MM.1S (cell line): ENCODE results near the gene MTSS2.

ENCODE experiments used
- DNase-seq: peaks from one replicate; pipeline ENCODE4 v3.0.0-alpha.2; 2015
- H2AFZ ChIP-seq: fragments of 300-600 bp; sonication (generic); 2 replicates; pipeline ENCODE4 v1.6.0; 2016; ENCODE audit warnings: antibody characterized with exemption, low read length
- H3F3A ChIP-seq: fragments of 300-600 bp; sonication (generic); 2 replicates; pipeline ENCODE4 v1.6.1; 2016; ENCODE audit warnings: mild to moderate bottlenecking, antibody characterized with exemption, low read length, moderate library complexity, mixed read lengths; ENCODE audit not compliant: insufficient read depth
- H3K27ac ChIP-seq: fragments of 300-600 bp; sonication (generic); 2 replicates; pipeline ENCODE4 v1.5.1; 2016; ENCODE audit warnings: mild to moderate bottlenecking, low read length
- H3K27me3 ChIP-seq: fragments of 300-600 bp; sonication (generic); replicated peaks from 2 replicates; pipeline ENCODE4 v1.6.0; 2016; ENCODE audit warnings: low read length; ENCODE audit not compliant: insufficient read depth
- H3K36me3 ChIP-seq: fragments of 300-600 bp; sonication (generic); replicated peaks from 2 replicates; pipeline ENCODE4 v1.6.1; 2016; ENCODE audit warnings: mild to moderate bottlenecking, low read length, mixed read lengths; ENCODE audit not compliant: insufficient read depth
- H3K4me1 ChIP-seq: fragments of 300-600 bp; sonication (generic); 2 replicates; pipeline ENCODE4 v1.6.1; 2016; ENCODE audit warnings: low read length, mixed read lengths
- H3K4me2 ChIP-seq: fragments of 300-600 bp; sonication (generic); 2 replicates; pipeline ENCODE4 v1.6.0; 2016; ENCODE audit warnings: low read depth, low read length
- H3K4me3 ChIP-seq: fragments of 300-600 bp; sonication (generic); 2 replicates; pipeline ENCODE4 v1.5.1; 2016; ENCODE audit warnings: low read length, mixed read lengths
- H3K79me2 ChIP-seq: fragments of 300-600 bp; sonication (generic); 2 replicates; pipeline ENCODE4 v1.6.1; 2016; ENCODE audit warnings: mixed run types, low read length, mixed read lengths
- H3K9ac ChIP-seq: fragments of 300-600 bp; sonication (generic); 2 replicates; pipeline ENCODE4 v1.6.1; 2016; ENCODE audit warnings: low read length, mixed read lengths
- H3K9me2 ChIP-seq: fragments of 300-600 bp; sonication (generic); replicated peaks from 2 replicates; pipeline ENCODE4 v1.6.1; 2016; ENCODE audit warnings: mild to moderate bottlenecking, low read length, mixed read lengths; ENCODE audit not compliant: insufficient read depth
- H3K9me3 ChIP-seq: fragments of 300-600 bp; sonication (generic); replicated peaks from 2 replicates; pipeline ENCODE4 v1.6.1; 2016; ENCODE audit warnings: mild to moderate bottlenecking, low read length, mixed read lengths; ENCODE audit not compliant: insufficient read depth
- H4K20me1 ChIP-seq: fragments of 300-600 bp; sonication (generic); 2 replicates; pipeline ENCODE4 v1.6.1; 2016; ENCODE audit warnings: mild to moderate bottlenecking, low read length, moderate library complexity, mixed read lengths; ENCODE audit not compliant: insufficient read depth
- CTCF ChIP-seq: fragments of 300-600 bp; sonication (generic); IDR thresholded peaks from 2 replicates; pipeline ENCODE4 v1.5.1; 2016; ENCODE audit warnings: antibody characterized with exemption, low read length, mixed read lengths
- EZH2 ChIP-seq: fragments of 300-600 bp; sonication (generic); optimal IDR thresholded peaks from 2 replicates; pipeline ENCODE3; 2017; ENCODE audit warnings: low read depth, mild to moderate bottlenecking, antibody characterized with exemption, low read length, mixed read lengths
- EZH2phosphoT487 ChIP-seq: fragments of 300-600 bp; sonication (generic); IDR thresholded peaks from 2 replicates; pipeline ENCODE4 v1.6.1; 2018; ENCODE audit warnings: antibody characterized with exemption, low read length

MTSS2 gene

GRCh38 chr16:70678898-70679670, 6.8 kb downstream of the MTSS2 start:
- H3F3A ChIP-seq, result no peaks in the 10 kb centered on the region
- no peak for DNase-seq
- H3K36me3 ChIP-seq, result no peaks in the 10 kb centered on the region
- no peaks in the 10 kb centered on the region for H4K20me1 ChIP-seq
- H3K9ac ChIP-seq, result no peak overlapping the region
- no peaks in the 10 kb centered on the region for H3K9me3 ChIP-seq
- no peak for TF ChIP-seq CTCF
- TF ChIP-seq EZH2, result no peak
- TF ChIP-seq EZH2phosphoT487, result no peak
- no peak overlapping the region for H3K4me3 ChIP-seq
- no peaks in the 10 kb centered on the region for H3K79me2 ChIP-seq
- no peak overlapping the region for H3K4me2 ChIP-seq
- no peaks in the 10 kb centered on the region for H3K4me1 ChIP-seq
- H3K27ac ChIP-seq, result no peak overlapping the region
- no peaks in the 10 kb centered on the region for H3K9me2 ChIP-seq
- no peaks in the 10 kb centered on the region for H3K27me3 ChIP-seq
- H2AFZ ChIP-seq, result no peak overlapping the region

- H3K9me2 ChIP-seq, result no peaks in the 10 kb centered on the region
- no peak overlapping the region for H3K4me2 ChIP-seq
- no peak overlapping the region for H3K27ac ChIP-seq
- no peaks in the 10 kb centered on the region for H3F3A ChIP-seq
- H3K9me3 ChIP-seq, result no peaks in the 10 kb centered on the region
- H4K20me1 ChIP-seq, result no peaks in the 10 kb centered on the region
- H3K9ac ChIP-seq, result no peak overlapping the region
- no peaks in the 10 kb centered on the region for H3K27me3 ChIP-seq
- H3K79me2 ChIP-seq, result no peaks in the 10 kb centered on the region
- H2AFZ ChIP-seq, result no peak overlapping the region
- H3K4me3 ChIP-seq, result no peak overlapping the region
- DNase-seq, result no peak
- H3K36me3 ChIP-seq, result no peaks in the 10 kb centered on the region
- no peaks in the 10 kb centered on the region for H3K4me1 ChIP-seq
- TF ChIP-seq CTCF (no peak), EZH2phosphoT487 (no peak), EZH2 (no peak)
These were observed 7.5 kb downstream of the MTSS2 start for GRCh38 chr16:70678121-70678897.

- no peaks in the 10 kb centered on the region for H3K36me3 ChIP-seq
- no peaks in the 10 kb centered on the region for H3K79me2 ChIP-seq
- H4K20me1 ChIP-seq, result no peaks in the 10 kb centered on the region
- H3K4me3 ChIP-seq, result no peak overlapping the region
- DNase-seq, result no peak
- H3K4me2 ChIP-seq, result no peak overlapping the region
- no peaks in the 10 kb centered on the region for H3K4me1 ChIP-seq
- no peaks in the 10 kb centered on the region for H3K9me2 ChIP-seq
- no peak for TF ChIP-seq EZH2phosphoT487
- no peak for TF ChIP-seq EZH2
- no peak for TF ChIP-seq CTCF
- H3K27ac ChIP-seq, result no peak overlapping the region
- no peaks in the 10 kb centered on the region for H3F3A ChIP-seq
- no peaks in the 10 kb centered on the region for H3K9me3 ChIP-seq
- no peak overlapping the region for H2AFZ ChIP-seq
- H3K9ac ChIP-seq, result no peak overlapping the region
- no peaks in the 10 kb centered on the region for H3K27me3 ChIP-seq
These were observed 8.2 kb downstream of the MTSS2 start for GRCh38 chr16:70677499-70678120.
